ENCODE data around the gene E4F1.

Gene E4F1

DNA sequence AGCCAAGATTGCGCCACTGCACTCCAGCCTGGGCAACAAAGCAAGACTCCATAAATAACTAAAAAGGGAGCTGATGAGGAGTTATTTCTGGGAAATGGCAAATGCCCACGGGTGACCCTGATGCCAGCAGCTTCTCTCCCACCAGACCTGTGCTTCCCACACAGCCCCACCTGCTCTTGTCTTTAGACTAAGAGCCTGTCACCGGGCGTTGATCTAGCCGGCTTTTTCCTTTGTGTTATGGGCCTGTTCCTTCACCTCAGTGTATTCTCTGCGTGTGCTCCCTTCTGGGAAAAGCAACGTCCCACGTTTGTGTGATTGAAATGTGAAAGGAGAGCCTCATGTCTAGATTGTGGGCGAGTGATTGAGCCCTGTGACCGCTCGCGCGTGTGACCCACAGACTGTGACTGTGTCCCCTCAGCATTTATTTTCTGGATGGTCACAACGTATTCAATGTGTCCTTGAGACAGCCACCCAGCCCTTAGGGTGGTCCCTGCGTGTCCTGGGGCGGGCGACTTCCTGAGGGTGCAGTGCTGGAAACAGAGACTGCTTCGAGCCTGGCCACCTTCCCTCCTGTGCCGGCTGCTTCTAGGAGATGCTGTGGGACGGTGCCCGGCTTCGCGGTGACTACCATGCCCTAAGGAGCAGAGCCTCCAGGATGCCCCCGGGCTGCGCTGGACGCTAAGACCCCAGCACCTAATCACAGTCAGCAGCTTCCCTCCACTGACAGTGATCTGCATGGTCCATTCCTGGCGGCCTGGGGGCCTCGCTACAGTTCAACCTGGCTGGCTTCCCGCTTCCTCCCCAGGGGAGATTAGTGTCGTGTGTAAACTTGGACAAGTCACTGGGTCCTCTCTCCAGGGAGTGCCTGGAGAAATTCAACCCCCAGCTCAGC is 52.3 kb downstream of the E4F1 start:
- no peak for DNase-seq

DNA sequence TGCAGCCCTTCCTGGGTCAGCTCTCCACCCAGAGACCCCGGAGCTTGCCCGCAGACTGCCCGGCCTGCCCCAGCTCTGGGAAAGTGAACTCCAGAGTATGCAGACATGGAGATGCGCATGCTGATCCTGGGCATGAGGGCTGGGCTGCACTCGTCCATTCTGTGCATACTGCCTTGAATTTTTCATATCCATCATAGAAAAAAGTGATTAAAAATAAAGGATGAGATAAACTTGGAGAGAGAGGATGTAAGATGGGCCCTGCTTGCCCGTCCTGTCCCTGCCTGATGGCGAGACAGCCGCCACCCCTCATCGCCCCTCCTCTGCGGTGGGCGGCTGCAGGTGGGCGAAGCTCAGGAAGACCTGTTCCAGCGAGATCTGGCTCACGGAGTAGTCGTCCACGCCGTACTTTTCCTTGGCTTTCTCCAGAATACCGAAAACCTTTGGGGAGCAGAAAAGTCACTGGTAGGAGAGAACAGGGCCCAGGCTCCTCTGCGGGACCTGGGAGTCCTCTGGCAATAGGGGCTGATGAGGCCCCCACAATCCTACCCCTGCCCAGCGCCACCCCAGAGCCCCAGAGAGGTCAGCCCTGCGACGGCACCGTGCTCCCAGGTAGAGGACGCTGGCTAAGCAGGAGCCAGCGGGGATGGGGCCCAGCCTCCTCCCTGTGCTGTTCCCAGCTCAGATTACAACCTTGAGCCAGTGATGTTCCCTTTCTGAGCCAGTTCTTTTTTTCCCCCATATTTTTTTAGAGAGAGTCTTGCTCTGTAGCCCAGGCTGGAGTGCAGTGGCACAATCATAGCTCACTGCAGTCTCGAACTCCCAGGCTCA is 53.2 kb downstream of the E4F1 start:
- no peak for DNase-seq

DNA sequence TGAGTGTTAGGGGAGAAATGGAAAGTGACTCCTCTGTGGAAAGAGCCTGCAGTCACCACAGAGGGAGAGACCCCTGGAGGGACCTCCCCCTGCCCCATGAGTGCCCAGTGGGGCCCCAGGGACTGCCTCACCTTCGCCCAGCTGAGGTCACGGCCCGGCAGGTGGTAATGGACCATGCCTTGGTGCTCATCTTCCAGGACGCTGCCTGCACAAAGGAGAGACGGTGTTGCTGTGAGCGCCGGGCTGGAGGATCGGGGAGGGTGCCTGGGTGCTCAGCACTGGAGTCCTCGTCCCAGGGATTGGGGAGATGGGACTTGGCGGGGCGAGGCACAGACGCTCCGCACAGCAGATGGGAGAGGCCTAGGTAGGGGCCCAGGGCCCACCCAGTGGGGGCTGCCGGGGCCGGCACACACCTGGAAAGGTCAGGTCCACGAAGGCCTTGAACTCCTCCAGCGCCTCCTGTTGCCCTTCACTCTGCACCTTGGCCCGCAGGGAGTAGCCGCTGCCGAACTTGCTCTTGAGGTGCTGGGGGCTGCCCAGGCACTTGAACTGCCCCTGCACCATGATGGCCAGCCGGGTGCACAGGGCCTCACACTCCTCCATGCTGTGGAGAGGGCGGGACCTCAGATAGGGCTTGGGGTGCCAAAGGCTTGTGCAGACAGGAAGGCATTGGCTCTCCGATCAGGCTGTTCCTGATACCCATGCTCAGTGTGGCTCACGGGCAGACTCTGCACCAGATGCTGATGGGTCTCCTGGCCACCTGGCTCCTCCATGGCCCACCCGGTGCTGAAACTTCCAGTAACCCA is 54.3 kb downstream of the E4F1 start:
- DNase-seq: no peak

DNA sequence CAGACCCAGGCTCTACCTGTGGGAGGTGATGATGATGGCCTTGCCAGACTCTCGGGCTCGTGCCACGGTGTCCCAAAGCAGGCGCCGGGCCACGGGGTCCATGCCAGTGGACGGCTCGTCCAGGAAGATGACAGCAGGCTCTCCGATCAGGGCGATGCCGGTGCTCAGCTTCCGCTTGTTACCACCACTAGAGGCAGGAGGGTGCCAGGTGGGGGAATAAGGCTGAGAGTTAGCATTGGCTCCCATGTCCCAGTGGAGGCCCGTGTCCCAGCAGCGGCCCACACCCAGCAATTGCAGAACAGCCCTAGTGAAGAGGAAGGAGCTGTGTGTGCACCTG is 54.8 kb downstream of the E4F1 start:
- no peak for DNase-seq

DNA sequence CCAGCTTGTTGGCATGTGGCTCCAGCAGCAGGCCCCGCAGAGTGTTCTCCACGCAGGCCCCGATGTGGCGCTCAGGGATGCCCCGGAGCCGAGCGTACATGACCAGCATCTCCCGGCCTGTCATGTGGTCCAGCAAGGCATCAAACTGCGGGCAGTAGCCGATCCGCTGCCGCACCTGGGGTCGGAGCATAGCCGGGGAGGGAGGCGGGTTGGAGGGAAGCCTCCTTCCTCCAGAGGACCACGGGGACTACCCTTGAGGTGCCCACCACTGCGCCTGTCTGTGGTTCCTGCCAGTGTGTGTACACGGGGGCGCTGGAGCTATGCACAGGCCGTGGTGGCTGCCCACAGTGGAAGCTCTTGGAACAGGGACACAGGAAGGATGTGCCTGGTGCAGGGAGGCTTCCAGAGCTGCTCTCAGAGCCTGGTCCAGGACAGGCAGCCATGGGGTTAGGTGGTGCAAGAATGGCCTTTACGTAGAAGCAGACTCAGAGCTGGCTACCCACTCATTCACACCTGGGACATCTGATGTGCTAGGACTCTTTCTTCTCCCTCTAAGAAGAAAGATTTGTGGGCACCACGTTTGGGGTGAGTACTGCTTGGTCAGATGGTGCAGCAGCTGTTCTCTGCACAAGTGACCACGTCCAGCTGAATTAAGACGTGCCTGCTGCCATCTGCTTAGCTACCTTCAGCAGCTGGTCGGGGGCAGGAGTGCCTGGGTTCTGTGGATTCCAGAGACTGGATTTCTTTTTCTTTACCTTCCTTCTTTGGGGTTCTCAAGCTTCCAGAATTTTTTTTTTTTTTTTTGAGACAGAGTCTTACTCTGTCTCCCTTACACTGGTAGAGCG is 55.8 kb downstream of the E4F1 start:
- no peak for DNase-seq

DNA sequence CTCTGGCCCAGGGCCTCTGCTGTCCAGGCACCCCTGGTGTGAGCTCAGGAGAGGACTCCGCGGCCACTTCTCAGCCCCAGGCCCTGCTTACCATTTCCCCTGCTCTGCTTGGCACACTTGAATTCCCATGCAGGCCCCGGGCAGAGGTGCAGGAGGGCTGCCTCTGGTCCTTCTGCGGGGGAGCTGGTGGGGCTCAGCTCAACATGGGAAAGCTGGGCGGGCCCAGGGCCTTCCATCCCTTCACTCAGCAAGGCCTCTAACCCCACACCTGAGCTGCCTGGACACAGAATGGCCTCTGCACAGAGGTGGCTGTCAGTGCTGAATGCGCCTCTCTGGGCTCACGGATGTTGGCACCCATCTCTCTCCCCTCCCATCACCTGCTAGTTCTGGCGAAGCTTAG is 57.1 kb downstream of the E4F1 start:
- DNase-seq: no peak

DNA sequence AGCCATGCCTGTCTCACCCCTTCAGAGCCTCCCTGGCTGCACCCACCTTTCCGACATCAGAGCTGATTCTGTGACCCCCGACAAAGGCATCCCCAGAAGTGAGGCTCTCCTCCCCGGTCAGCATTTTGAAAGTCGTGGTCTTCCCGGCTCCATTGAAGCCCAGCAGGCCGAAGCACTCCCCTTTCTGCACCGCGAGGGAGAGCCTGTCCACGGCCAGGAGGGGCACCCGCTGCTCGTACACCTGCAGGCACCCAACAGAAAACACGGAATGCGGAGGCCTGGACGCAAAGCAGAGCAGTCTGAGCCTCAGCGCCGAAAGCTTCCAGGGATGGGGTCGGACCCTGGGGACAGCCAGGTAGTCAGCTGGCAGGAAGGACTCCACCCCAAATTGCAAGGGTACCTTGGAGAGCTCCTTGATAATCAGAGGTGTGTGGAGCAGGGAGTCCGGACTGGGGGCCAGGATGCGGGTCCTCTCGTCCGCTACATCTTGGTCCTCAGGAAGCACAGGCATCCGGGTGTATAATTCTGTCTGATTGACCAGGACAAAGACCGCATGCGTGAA is 57.7 kb downstream of the E4F1 start:
- DNase-seq: no peak

DNA sequence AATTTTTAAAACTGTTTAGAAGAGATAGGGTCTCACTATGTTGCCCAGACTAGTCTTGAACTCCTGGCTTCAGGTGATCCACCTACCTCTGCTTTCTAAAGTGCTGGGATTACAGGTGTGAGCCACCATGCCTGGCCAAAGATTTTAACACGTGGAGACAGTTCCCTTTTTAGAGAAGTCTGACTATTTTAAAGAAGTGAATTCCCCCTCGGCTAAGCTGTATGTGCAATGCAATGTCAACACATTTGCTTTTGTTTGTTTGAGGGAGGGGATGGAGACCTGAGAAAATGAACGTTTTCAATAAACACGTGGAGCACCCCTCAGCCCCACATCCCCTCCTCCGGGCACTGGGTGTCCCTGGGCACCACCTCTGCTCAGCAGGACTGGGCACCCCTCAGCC is 58.9 kb downstream of the E4F1 start:
- DNase-seq: no peak

DNA sequence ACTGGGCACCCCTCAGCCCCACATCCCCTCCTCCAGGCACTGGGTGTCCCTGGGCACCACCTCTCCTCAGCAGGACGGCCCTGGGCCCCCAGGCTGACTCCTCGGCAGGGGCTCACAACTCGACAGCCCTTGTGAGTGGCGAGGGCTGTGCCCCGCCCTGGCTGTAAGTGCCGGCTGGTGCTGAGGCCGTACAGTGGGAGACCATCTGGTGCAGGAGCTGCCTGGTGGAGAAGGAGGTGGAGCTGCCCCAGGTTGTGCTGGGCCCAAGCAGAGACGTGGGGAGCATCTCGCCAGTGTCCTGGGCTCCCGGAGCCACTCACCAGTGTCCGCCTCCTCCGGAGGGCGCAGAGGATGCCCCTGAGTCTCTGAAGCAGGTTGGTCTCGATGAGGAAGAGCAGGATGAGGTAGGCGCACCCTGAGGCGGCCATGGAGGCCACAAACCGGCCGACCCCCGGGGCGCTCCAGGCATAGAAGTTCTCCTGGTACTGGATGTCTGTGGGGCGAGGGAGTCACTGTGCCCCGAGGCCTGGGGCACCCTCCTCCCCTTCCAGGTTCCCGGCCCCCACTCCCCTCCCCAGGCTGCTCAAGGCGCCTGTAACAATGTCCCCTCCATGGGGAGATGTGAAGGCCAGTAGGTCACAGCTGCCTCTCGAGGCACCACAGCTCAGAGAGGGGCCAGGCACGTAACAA is 59.6 kb downstream of the E4F1 start:
- no peak for DNase-seq

DNA sequence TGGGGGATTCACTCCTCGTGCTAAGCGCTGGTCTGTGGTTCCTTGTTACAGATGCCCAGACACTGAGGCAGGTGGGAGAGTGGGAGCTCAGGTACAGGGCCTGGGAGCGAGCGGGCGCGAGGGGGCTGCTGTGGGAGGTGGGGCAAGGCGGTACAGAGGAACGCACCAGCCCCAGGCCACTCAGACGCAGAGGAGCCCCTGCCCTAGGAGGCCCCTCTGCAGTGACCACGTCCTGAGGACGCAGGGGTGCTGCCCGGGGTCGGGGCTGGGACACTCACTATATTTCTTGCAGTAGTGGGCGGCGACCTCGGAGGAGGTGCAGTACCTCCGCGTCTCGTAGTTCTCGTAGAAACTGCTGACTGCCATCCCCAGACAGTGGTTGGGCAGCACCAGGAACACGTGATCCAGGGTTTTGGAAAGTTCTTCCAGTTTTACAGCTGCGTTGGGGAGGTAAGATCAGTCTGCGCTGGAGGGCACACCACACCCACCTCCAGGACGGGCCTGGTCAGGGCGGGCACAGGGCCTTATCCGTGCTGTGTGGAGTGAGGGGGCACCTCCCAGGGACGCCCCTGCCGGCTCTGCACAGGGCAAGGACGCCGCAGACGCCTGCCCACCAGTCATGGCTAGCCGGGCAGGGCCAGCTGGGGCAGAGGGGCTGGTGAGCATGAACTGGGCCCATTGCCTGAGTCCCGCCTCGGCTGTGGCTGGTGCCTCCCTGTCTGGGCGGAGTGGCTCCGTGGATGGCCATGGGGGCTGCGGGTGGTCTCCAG is 60.8 kb downstream of the E4F1 start:
- DNase-seq: no peak

DNA sequence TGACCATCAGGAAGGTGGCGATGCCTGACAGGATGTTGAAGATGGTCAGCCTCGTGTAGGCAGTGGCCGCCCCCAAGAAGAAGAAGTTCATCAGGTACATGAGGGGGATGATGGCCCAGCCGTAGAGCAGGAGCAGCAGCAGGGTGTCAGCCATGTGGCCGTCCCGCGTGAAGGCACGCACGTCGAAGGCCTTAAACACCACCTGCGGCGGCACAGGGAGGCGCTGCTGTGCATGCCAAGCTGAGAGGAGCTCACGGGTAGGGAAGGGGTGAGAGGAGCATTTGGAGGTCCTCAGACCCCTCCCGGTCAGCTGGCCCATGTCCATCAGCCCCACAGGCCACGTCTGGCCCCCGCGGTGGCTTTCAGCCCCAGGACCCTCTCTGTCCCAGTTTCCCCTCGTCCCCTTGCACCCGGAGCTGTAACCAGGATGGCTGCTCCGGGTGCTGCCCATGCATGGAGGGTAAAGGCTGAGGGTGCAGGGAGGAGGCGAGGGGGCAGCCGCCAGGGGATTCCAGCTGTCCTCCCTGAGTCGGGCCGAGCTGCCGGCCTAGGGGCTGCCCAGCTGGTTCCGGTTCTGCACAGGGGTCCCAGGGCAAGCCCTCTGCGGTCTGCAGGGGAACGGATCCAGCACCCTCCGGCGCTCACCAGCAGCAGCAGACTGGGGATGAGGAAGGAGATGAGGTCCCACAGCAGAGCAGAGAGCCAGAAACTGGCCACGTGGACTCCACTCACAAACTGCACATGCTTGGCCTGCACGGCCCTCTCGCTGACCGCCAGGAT is 61.6 kb downstream of the E4F1 start:
- no peak for DNase-seq
